ENCODE measurements around the gene GLI3.

Gene GLI3

GRCh38 chr7:42142089-42142488 is 94.9 kb downstream of the GLI3 start:
- Histone ChIP-seq H3K36me3 (ENCODE audit: control insufficient read depth in 2 of 2, insufficient read depth in 1 of 2, low read length in 2 of 2) (peaks cover 3 to 7% of the 10 kb centered on the region in 2 experiments; a peak in 2 of 3 replicates), H3K4me3 (ENCODE audit: low read depth, low read length) (no peak overlapping the region), H3K4me1 (ENCODE audit: control insufficient read depth, insufficient read depth, low read length) (peaks cover 22% of the 10 kb centered on the region), H3K27ac (ENCODE audit: extremely low read depth, low read depth, low read length) (no peak overlapping the region), H3K9me3 (ENCODE audit: control insufficient read depth, insufficient read depth, low read depth, low read length) (no peaks in the 10 kb centered on the region)
- POLR2A ChIA-PET = interaction anchor here (0.6 kb wide), 1 partner anchor 77 kb away, joined by 4 read pairs; no protein-coding TSS in a partner anchor
- CTCF ChIA-PET = no interaction called here
- TF ChIP-seq SCRT1 (tag by site-specific recombination; IDR thresholded peaks at IDR 0.05; ENCODE audit: borderline replicate concordance) (no peak), ZNF132 (tag by site-specific recombination; IDR thresholded peaks at IDR 0.05; ENCODE audit: borderline replicate concordance) (no peak), ZNF530 (tag by site-specific recombination; IDR thresholded peaks at IDR 0.05; ENCODE audit: low read depth) (peak; percentile 97; the same call in 1 of the 2 replicates), INSM2 (tag by site-specific recombination; IDR thresholded peaks at IDR 0.05) (no peak)

- CTCF ChIA-PET = interaction anchor here (0.7 to 2.1 kb wide), 4 partner anchors 9 to 110 kb away, joined by 3 to 4 read pairs (median 3); no protein-coding TSS in a partner anchor
- no peaks in the 10 kb centered on the region for H3K9me3 ChIP-seq (ENCODE audit: control insufficient read depth, insufficient read depth, low read depth, low read length)
- H3K36me3 ChIP-seq (ENCODE audit: control insufficient read depth in 2 of 2, insufficient read depth in 1 of 2, low read length in 2 of 2) = peaks cover 0 to 3% of the 10 kb centered on the region in 2 experiments; a peak in 1 of 3 replicates
- POLR2A ChIA-PET = no interaction called here
- H3K4me3 ChIP-seq (ENCODE audit: low read depth, low read length) = no peak overlapping the region
- TF ChIP-seq ZNF335 (tag by site-specific recombination; conservative IDR thresholded peaks at IDR 0.05) = no peak
- no peak for TF ChIP-seq ZNF23 (tag by site-specific recombination; IDR thresholded peaks at IDR 0.05; ENCODE audit: borderline replicate concordance)
- TF ChIP-seq ZNF394 (tag by site-specific recombination; IDR thresholded peaks at IDR 0.05; ENCODE audit: borderline replicate concordance) = no peak
- TF ChIP-seq, protein P1, sequence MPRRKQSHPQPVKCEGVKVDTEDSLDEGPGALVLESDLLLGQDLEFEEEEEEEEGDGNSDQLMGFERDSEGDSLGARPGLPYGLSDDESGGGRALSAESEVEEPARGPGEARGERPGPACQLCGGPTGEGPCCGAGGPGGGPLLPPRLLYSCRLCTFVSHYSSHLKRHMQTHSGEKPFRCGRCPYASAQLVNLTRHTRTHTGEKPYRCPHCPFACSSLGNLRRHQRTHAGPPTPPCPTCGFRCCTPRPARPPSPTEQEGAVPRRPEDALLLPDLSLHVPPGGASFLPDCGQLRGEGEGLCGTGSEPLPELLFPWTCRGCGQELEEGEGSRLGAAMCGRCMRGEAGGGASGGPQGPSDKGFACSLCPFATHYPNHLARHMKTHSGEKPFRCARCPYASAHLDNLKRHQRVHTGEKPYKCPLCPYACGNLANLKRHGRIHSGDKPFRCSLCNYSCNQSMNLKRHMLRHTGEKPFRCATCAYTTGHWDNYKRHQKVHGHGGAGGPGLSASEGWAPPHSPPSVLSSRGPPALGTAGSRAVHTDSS (tag by site-specific recombination; IDR thresholded peaks at IDR 0.05) = no peak
- TF ChIP-seq, protein P2, sequence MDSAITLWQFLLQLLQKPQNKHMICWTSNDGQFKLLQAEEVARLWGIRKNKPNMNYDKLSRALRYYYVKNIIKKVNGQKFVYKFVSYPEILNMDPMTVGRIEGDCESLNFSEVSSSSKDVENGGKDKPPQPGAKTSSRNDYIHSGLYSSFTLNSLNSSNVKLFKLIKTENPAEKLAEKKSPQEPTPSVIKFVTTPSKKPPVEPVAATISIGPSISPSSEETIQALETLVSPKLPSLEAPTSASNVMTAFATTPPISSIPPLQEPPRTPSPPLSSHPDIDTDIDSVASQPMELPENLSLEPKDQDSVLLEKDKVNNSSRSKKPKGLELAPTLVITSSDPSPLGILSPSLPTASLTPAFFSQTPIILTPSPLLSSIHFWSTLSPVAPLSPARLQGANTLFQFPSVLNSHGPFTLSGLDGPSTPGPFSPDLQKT (IDR thresholded peaks at IDR 0.05; ENCODE audit: borderline replicate concordance, low read depth, low read length) = no peak
- TF ChIP-seq ZNF701 (tag by site-specific recombination; IDR thresholded peaks at IDR 0.05) = no peak
- no peak for TF ChIP-seq ZBTB20 (tag by site-specific recombination; IDR thresholded peaks at IDR 0.05)
- TF ChIP-seq ZNF530 (tag by site-specific recombination; IDR thresholded peaks at IDR 0.05; ENCODE audit: low read depth) = no peak
- no peak for TF ChIP-seq KLF1 (tag by site-specific recombination; IDR thresholded peaks at IDR 0.05)
- TF ChIP-seq KLF10 (tag by site-specific recombination; IDR thresholded peaks at IDR 0.05) = no peak
- no peak for TF ChIP-seq ZNF624 (tag by site-specific recombination; IDR thresholded peaks at IDR 0.05)
- TF ChIP-seq, protein P3, sequence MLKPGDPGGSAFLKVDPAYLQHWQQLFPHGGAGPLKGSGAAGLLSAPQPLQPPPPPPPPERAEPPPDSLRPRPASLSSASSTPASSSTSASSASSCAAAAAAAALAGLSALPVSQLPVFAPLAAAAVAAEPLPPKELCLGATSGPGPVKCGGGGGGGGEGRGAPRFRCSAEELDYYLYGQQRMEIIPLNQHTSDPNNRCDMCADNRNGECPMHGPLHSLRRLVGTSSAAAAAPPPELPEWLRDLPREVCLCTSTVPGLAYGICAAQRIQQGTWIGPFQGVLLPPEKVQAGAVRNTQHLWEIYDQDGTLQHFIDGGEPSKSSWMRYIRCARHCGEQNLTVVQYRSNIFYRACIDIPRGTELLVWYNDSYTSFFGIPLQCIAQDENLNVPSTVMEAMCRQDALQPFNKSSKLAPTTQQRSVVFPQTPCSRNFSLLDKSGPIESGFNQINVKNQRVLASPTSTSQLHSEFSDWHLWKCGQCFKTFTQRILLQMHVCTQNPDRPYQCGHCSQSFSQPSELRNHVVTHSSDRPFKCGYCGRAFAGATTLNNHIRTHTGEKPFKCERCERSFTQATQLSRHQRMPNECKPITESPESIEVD (tag by site-specific recombination; IDR thresholded peaks at IDR 0.05) = no peak
- no peak for TF ChIP-seq ZNF707 (tag by site-specific recombination; IDR thresholded peaks at IDR 0.05)
- TF ChIP-seq, protein P4, sequence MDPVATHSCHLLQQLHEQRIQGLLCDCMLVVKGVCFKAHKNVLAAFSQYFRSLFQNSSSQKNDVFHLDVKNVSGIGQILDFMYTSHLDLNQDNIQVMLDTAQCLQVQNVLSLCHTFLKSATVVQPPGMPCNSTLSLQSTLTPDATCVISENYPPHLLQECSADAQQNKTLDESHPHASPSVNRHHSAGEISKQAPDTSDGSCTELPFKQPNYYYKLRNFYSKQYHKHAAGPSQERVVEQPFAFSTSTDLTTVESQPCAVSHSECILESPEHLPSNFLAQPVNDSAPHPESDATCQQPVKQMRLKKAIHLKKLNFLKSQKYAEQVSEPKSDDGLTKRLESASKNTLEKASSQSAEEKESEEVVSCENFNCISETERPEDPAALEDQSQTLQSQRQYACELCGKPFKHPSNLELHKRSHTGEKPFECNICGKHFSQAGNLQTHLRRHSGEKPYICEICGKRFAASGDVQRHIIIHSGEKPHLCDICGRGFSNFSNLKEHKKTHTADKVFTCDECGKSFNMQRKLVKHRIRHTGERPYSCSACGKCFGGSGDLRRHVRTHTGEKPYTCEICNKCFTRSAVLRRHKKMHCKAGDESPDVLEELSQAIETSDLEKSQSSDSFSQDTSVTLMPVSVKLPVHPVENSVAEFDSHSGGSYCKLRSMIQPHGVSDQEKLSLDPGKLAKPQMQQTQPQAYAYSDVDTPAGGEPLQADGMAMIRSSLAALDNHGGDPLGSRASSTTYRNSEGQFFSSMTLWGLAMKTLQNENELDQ (tag by site-specific recombination; IDR thresholded peaks at IDR 0.05; ENCODE audit: low read depth) = no peak
- no peak for TF ChIP-seq ZNF558 (tag by site-specific recombination; IDR thresholded peaks at IDR 0.05)
- no peak for TF ChIP-seq ZNF112 (tag by site-specific recombination; IDR thresholded peaks at IDR 0.05)
- no peak for TF ChIP-seq ZNF239 (tag by site-specific recombination; IDR thresholded peaks at IDR 0.05)
- TF ChIP-seq RBAK (tag by site-specific recombination; IDR thresholded peaks at IDR 0.05) = no peak
- TF ChIP-seq ZNF555 (tag by site-specific recombination; conservative IDR thresholded peaks at IDR 0.05) = no peak
- TF ChIP-seq ZNF362 (tag by site-specific recombination; IDR thresholded peaks at IDR 0.05) = no peak
- peaks cover 22% of the 10 kb centered on the region for H3K4me1 ChIP-seq (ENCODE audit: control insufficient read depth, insufficient read depth, low read length)
- no peak overlapping the region for H3K27ac ChIP-seq (ENCODE audit: extremely low read depth, low read depth, low read length)
Measured at GRCh38 chr7:42139751-42140150, 97.3 kb downstream of the GLI3 start.
